GM19023 (cell line): ENCODE measurements around the gene ZNF532.

Experiments
- ATAC-seq: cut with Tn5 transposase; IDR thresholded peaks from one replicate; pipeline ENCODE4 v1.9.1; 2021; ENCODE audit warnings: mild to moderate bottlenecking, moderate library complexity; ENCODE audit not compliant: unreplicated experiment

Gene ZNF532

GRCh38 chr18:58970943-58971790 lies 106.5 kb downstream of the ZNF532 start:
- peak; percentile 88 for ATAC-seq

DNA sequence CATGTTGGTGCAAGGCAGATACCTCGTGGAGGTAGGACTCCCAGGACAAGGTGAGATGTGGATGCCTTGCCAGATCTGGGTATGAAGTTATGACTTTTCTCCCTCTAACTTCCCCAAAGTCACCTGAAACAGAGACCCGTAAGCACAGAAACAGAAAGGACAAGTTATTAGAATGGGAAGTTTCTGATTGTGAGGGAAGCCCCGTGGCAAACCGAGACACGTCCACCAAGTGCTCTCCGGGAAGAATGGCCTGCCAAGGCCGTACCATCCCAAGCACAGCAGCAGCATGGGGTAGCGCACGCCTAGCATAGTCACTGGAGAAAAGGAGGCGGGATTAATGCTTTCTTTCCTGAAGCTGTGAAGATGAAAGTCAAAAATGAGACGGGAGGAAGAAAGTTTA lies 110.6 kb downstream of the ZNF532 start:
- ATAC-seq: no peak

DNA sequence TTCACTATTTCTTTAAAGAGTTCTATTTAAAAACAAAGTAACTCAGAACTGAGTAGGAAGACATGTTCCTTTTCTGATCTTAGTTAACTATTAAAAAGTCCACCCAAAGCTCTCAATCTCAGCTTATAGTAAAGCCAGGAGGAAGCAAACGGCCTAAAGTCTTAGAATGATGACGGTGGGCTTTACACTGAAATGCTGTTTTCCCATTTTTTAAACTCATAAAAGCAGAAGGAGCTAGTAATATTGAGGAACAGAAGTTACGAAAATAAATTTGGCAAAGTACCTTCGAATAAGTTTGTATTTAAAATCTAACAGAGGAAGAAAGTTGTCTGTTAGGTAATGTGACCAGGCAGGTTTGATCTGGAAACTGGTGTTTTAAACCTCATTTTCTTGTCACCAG lies 111.1 kb downstream of the ZNF532 start:
- ATAC-seq: no peak

- no peak for ATAC-seq
These were observed 112.5 kb downstream of the ZNF532 start for GRCh38 chr18:58977223-58977622.

GRCh38 chr18:58977801-58978200 lies 113.1 kb downstream of the ZNF532 start:
- no peak for ATAC-seq

- no peak for ATAC-seq
These were observed 114.2 kb downstream of the ZNF532 start for GRCh38 chr18:58978916-58979315.

GRCh38 chr18:58979615-58980014 lies 114.9 kb downstream of the ZNF532 start:
- ATAC-seq: no peak

DNA sequence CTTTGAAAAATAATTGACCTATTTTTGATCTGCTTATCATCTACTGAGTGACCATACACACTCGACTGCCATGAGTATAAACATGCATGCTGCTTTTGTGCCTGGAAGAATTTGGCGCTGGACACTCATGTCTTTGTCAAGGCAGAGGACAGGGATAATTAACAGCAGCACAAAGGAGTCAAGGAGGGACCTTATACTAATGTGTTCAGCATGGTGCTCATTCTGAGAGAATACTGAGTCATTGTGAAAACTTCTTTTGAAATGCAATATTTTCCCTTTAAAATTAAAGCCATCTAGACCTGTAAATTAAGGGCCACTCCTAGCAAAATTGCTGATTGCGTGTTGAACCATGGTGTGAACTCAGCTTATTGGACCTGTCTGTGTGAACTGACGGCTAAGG lies 116.3 kb downstream of the ZNF532 start:
- no peak for ATAC-seq

DNA sequence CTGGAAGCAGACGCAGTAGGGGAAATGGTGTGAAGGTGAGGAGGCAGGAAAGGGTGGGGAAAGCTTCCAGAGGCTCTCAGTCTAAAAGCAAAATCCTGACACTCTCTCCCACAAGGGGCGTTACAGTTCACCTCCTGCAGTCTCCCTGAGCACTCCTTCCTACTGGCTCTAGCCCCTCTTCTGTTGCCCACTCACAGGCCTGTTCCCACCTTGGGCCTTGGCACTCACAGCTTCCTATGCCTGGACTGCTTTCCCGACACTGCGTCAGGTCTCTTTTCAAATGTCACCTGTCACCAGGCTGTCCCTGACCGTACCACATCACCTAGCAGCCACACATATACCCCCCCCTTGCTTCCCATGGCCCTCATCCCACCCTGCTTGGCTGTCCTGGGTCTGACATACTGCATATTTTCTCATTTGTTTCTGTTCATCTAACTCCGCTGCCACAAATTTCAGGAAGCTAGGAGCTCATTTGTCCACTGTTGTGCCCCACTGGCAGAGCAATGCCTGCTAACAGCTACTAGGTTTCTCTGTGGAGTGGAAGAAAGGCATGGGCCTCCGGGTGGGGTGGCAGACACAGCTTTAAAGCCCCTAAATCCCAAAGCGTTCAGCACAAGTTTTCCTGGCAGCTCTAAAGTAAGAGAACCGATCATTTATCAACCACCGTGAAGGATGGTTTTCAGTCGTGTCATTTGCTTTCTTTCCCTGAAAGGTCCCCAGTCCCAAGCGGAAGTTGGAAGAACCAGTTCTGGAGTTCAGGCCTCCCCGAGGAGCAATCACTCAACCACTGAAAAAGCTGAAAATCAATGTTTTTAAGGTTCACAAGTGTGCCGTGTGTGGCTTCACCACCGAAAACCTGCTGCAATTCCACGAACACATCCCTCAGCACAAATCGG lies 118.8 kb downstream of the ZNF532 start:
- ATAC-seq: no peak

GRCh38 chr18:58988600-58988999 lies 123.9 kb downstream of the ZNF532 start:
- ATAC-seq: no peak

- ATAC-seq: no peak
These were observed 124.6 kb downstream of the ZNF532 start for GRCh38 chr18:58989184-58989759.

DNA sequence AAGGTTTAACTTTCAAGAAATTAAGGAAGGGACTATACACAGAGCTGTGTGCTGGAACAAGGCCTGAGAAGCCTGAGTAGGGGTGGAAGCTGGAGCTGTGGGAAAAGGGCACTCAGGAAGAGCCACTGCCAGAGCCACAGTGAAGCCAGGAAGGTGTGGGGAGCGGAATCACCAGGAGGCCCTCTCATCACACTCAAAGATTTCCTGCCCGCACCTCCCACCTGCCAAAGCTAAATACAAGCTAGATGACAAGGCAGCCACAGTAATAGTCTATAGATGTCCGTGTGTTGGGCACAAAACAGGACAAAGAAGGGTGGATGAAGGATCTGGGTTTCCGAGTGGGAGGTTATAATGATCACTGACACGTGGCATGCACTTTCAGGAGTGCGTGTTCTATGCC lies 126.0 kb downstream of the ZNF532 start:
- ATAC-seq: no peak

DNA sequence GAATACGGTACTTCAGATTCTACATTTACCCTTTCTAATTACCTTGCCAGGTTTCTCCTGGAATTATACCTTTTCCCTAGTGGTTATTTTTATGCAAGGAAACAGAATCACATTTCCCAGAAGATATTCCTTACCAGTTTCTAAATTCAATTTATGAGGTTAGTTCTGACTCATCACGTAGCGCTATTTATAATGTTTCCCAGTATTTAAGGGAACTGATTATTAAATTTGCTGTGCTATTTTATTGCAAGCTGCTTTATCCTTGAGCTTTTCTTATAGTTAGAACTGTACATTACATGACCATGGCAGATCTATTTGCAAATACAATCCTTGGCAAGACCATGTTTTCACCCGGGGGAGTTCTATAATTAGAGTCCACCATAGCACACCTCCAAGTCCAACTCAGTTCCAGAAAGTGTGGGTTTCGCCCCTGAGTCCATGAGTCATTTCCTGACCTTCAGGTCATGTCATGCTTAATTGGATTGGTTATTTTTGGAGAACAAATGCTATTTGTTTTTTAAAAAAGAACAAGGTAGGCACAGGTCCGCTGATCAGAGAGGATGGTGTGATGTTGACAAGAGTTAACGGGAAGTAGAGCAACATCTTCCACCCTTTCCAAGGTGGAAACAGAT lies 126.6 kb downstream of the ZNF532 start:
- peak; percentile 70 for ATAC-seq

DNA sequence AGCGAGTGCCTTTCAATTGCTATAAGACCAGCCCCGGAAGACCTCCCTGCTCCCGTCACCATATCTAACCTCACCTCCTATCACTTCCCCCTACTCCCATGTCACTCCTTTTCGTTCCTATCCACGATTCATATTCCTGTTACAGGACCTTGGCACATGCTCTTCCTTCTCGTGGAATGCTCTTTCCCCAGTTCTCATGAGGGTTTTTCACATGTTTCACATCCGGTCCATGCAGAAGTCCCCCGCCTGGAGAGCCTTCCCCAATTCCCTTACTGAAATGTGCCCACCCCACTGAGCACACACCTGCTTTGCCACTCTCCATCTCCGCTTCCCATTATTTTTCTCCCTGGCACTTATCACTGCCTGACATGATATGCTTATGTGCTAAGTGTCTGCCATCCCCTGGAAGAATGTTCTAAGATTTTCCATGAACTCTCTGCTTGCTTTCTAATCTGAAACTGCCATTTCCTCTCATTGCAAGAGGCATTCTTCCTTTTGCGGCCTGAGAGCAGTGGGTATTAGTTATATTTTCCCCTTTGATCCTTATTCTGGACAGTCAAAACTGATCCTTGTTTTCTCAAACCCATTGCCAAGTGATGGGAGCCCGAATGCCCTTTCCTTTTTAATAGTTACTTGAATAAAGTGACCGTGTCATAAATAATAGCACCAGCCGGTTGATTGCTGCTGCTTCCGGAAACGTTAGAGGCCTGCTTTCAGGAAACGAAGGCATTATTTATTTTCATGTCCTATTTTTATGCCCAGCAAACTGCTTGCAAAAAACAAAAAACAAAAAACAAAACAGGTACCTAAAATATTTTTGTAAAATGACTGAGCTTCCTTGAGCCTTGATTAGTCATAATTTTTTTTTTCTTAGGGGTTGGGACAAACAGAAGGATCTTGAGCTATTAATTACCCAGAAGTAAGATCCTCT lies 127.9 kb downstream of the ZNF532 start:
- ATAC-seq: no peak

- ATAC-seq: no peak
These were observed 128.6 kb downstream of the ZNF532 start for GRCh38 chr18:58993260-58993659.

DNA sequence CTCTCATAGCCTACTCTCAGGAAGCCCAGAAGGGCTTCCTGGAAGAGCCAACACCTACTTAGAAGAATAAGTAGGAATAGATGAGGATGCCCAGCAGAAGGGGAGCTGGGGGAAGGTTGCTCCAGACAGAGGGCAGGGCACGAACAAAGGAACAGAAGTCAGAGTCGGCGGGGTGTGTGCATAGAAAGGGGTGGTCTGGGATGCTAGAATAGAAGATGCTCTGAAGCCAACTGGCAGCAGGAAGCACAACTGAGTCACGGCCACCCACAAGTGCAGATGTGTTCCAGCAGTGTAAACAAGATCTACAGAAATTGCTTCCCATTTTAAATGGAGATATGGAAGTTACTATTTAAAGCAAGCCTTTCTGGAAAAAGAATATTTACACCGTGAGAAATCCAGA lies 131.0 kb downstream of the ZNF532 start:
- ATAC-seq: no peak

DNA sequence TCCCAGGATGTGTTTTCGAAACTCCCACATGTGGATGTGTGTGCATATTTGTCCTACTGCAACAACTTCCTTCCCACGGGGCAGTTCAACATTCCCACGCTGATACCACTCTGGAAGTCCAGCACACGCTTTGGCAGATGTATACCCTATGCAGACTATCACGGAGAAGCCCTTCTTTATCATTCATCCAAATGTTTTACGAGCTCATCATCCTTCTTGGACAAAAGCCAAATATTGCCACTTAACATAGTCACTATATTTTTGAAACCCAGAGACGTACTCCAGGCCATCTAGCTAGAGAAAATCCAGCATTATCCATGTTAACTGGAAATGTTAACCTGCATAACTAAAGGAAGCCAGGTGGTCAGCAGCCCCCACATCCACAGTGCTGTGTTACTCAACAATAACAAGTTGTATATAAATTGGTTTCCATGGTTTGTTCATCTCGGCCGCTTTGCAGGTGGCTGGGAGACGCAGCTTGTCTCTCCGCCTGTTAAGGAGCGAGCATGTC lies 131.5 kb downstream of the ZNF532 start:
- no peak for ATAC-seq

DNA sequence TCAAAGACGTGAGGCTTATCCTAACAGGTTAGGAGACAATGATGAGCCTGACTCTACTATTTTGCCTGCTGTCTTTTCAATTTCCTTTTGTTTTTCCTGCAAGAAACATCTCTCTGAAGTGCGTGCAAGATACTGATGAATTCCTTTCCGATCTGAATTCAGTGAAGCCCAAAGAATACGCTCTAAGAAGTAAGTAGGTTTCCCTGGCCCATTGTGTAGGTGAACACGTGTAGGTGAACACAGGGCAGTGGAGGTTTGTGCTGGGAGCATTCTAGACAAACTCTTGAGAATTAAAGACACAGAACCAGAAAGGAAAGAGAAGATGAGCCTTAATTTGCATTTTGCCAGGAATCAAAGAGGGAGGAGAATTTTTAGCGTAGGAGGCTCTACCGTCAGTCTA lies 132.0 kb downstream of the ZNF532 start:
- ATAC-seq: no peak

GRCh38 chr18:58997811-58998337 lies 133.2 kb downstream of the ZNF532 start:
- no peak for ATAC-seq
